Cardiac fibroblast (primary cell): ENCODE data around the gene KRTAP5-4.
"Not testable (repeated sequence)": the region's sequence is repeated elsewhere in the genome, so short reads cannot be mapped to it uniquely, and the experiment has no call there.

ENCODE experiments used
- DNase-seq, 2 donors: peaks; one replicate each; pipeline versions ENCODE4 v3.0.0 to v3.0.0-alpha.2; 2010; ENCODE audit warnings: low read depth in 2 of 2
- H3K4me3 ChIP-seq, 2 donors: replicated peaks in 1 of 2; 1 replicate in 1 of 2; 2 replicates in 1 of 2; pipeline ENCODE4 v1.5.1; 2011; ENCODE audit warnings: low read depth in 2 of 2, low read length in 2 of 2, mild to moderate bottlenecking in 2 of 2, moderate library complexity in 1 of 2
- CTCF ChIP-seq: IDR thresholded peaks from one replicate; pipeline ENCODE4 v1.5.1; 2011; ENCODE audit warnings: low read depth, mild to moderate bottlenecking, low read length, inconsistent platforms

The KRTAP5-4 gene

GRCh38 chr11:1652026-1652425 is 30.1 kb upstream of the KRTAP5-4 start:
- H3K4me3 ChIP-seq = no peak overlapping the region
- DNase-seq = no peak
- no peak for TF ChIP-seq CTCF

GRCh38 chr11:1651411-1651980 is 29.6 kb upstream of the KRTAP5-4 start:
- no peak overlapping the region for H3K4me3 ChIP-seq
- no peak for TF ChIP-seq CTCF
- DNase-seq = no peak

GRCh38 chr11:1650918-1651262 is 29.0 kb upstream of the KRTAP5-4 start:
- DNase-seq = no peak
- TF ChIP-seq CTCF = no peak
- H3K4me3 ChIP-seq = no peak overlapping the region

- TF ChIP-seq CTCF = no peak
- no peak for DNase-seq
- no peak overlapping the region for H3K4me3 ChIP-seq
Measured at GRCh38 chr11:1650034-1650917, 28.3 kb upstream of the KRTAP5-4 start.

GRCh38 chr11:1648653-1649420 is 26.9 kb upstream of the KRTAP5-4 start:
- TF ChIP-seq CTCF = no peak
- H3K4me3 ChIP-seq = no peak overlapping the region
- no peak for DNase-seq

GRCh38 chr11:1647901-1648652 is 26.1 kb upstream of the KRTAP5-4 start:
- no peak for DNase-seq
- H3K4me3 ChIP-seq = no peak overlapping the region
- no peak for TF ChIP-seq CTCF

GRCh38 chr11:1646540-1646939 is 24.6 kb upstream of the KRTAP5-4 start:
- not testable (repeated sequence) for H3K4me3 ChIP-seq, DNase-seq
